ENCODE data around the gene MCUB.
A peak's percentile ranks its signal among the peaks of the same experiment; 100 is the strongest.
"Not testable (repeated sequence)": the region's sequence is repeated elsewhere in the genome, so short reads cannot be mapped to it uniquely, and the experiment has no call there.

MCUB gene

GRCh38 chr4:109629775-109630174, 69.7 kb downstream of the MCUB start:
- no peak for DNase-seq (ENCODE audit: low spot score)

GRCh38 chr4:109631532-109632108, 71.6 kb downstream of the MCUB start:
- DNase-seq (ENCODE audit: low spot score) = no peak

- no peak for DNase-seq (ENCODE audit: low spot score)
Measured at GRCh38 chr4:109640644-109641043, 80.6 kb downstream of the MCUB start.

GRCh38 chr4:109645874-109646710, 86.0 kb downstream of the MCUB start:
- no peak for DNase-seq (ENCODE audit: low spot score)

GRCh38 chr4:109648266-109648996, 88.4 kb downstream of the MCUB start:
- DNase-seq (ENCODE audit: low spot score) = peak; percentile 73

- no peak for DNase-seq (ENCODE audit: low spot score)
Measured at GRCh38 chr4:109648997-109649575, 89.0 kb downstream of the MCUB start.

GRCh38 chr4:109649872-109650271, 89.8 kb downstream of the MCUB start:
- DNase-seq (ENCODE audit: low spot score) = peak; percentile 81

GRCh38 chr4:109655396-109655795, 95.3 kb downstream of the MCUB start:
- no peak for DNase-seq (ENCODE audit: low spot score)

- no peak for DNase-seq (ENCODE audit: low spot score)
Measured at GRCh38 chr4:109657854-109658418, 97.9 kb downstream of the MCUB start.

- DNase-seq (ENCODE audit: low spot score) = no peak
Measured at GRCh38 chr4:109658871-109659410, 98.9 kb downstream of the MCUB start.

- DNase-seq (ENCODE audit: low spot score) = no peak
Measured at GRCh38 chr4:109662116-109662515, 102.1 kb downstream of the MCUB start.

- DNase-seq (ENCODE audit: low spot score) = no peak
Measured at GRCh38 chr4:109662771-109663170, 102.7 kb downstream of the MCUB start.

- no peak for DNase-seq (ENCODE audit: low spot score)
Measured at GRCh38 chr4:109665783-109666485, 105.9 kb downstream of the MCUB start.

- no peak for DNase-seq (ENCODE audit: low spot score)
Measured at GRCh38 chr4:109671350-109671749, 111.3 kb downstream of the MCUB start.

GRCh38 chr4:109672169-109672930, 112.3 kb downstream of the MCUB start:
- DNase-seq (ENCODE audit: low spot score) = no peak

GRCh38 chr4:109673303-109673702, 113.3 kb downstream of the MCUB start:
- DNase-seq (ENCODE audit: low spot score) = no peak

GRCh38 chr4:109675181-109675580, 115.1 kb downstream of the MCUB start:
- DNase-seq (ENCODE audit: low spot score) = no peak

GRCh38 chr4:109675843-109676242, 115.8 kb downstream of the MCUB start:
- DNase-seq (ENCODE audit: low spot score) = no peak

GRCh38 chr4:109676886-109677285, 116.8 kb downstream of the MCUB start:
- DNase-seq (ENCODE audit: low spot score) = no peak

- not testable (repeated sequence) for DNase-seq (ENCODE audit: low spot score)
Measured at GRCh38 chr4:109678472-109678871, 118.4 kb downstream of the MCUB start.

- DNase-seq (ENCODE audit: low spot score) = not testable (repeated sequence)
Measured at GRCh38 chr4:109678925-109679324, 118.9 kb downstream of the MCUB start.
